GM23248 (cell line): ENCODE measurements around the gene DDOST.

Experiments used
- EZH2 ChIP-seq: fragments of 200-600 bp; sonication (generic); IDR thresholded peaks from 2 replicates; pipeline ENCODE4 v1.6.1; 2018; ENCODE audit warnings: antibody characterized with exemption, mild to moderate bottlenecking; ENCODE audit not compliant: insufficient read depth, poor library complexity, severe bottlenecking
- EZH2phosphoT487 ChIP-seq: fragments of 200-600 bp; sonication (generic); IDR thresholded peaks from 2 replicates; pipeline ENCODE4 v1.6.1; 2018; ENCODE audit warnings: antibody characterized with exemption, moderate library complexity, mild to moderate bottlenecking, low read depth; ENCODE audit not compliant: insufficient read depth

DNA sequence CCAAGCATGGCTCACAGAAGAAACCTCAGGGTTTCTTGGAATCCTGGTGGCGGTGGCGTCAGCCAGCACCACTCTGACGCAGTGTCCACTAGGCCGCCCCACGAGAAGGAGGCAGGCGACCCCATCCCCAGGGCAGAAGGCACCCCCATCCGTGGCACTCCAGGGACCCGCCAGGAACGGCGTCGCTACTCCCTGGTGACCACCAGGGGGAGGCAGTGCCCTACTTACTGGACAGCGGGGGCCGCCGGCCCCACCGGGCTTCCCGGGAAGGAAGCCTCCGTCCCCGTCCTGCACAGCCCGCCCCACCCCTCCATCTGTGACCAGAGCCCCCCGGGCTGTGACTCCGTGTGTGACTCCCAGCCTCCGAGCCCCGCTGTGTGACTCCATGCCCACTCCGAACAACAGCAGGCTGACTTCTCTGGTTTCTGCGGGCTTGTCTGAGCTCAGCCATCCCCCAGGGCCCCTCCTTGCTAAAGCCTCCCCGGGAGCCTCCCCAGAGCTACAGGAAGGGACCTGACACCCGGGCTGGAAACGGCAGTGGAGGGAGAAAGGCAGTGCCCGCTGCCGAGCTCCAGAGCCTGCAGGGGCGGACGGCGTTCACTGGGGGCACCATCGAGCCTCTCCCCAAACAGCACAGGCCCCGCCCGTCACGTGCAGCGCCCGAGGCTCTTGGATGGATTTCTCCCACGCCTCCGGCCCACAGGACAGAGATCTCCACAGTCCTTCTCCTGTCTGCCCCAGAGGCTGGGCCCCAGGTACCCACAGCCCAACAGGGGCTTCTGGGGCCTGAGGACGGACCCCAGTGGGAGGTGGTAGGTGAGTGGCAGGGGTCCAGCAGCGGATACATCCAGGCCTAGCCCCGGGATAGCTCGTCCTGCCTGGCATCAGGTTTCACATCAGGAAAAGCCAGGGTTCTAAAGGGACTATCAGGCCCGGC lies 35.5 kb upstream of the DDOST start:
- TF ChIP-seq EZH2phosphoT487 (no peak), EZH2 (no peak)
